Ovary (tissue), 3 donors: ENCODE results near the gene TGFBR2.

Source experiments
- POLR2A ChIP-seq: fragments of 450-650 bp; IDR thresholded peaks from one replicate; pipeline ENCODE4 v1.6.1; 2017; ENCODE audit warnings: antibody characterized with exemption, mild to moderate bottlenecking, moderate library complexity
- TF ChIP-seq, protein P1 (sequence below), 3 donors: fragments of 450-650 bp in 2 of 3; fragments of 200-600 bp in 1 of 3; IDR thresholded peaks; one replicate each; pipeline versions ENCODE4 v1.5.1 to v1.8.0; 2016 to 2022; ENCODE audit warnings: antibody characterized with exemption in 3 of 3, mild to moderate bottlenecking in 1 of 3
- donor health status: DM: no; HTN: no; CAD: no.

DNA sequence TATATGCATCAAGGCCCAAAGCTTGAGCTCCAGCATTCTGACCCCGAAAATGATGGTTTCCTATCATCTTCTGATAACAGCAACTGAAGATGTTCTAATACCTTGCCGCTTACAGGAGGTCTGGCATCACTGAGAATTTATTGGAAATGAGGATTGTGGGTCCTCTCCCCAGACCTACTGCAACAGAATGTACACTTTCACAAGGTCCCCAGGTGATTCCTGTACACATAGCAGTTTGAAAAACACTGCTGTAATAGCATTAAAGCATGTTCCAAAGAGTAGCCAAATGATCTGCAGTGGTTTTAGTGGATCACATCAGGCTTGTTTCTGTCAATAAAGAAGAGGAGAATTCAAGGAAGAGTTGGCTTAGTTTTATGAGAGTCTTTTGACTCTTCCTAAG, 11.3 kb downstream of the TGFBR2 start:
- TF ChIP-seq, protein P1, sequence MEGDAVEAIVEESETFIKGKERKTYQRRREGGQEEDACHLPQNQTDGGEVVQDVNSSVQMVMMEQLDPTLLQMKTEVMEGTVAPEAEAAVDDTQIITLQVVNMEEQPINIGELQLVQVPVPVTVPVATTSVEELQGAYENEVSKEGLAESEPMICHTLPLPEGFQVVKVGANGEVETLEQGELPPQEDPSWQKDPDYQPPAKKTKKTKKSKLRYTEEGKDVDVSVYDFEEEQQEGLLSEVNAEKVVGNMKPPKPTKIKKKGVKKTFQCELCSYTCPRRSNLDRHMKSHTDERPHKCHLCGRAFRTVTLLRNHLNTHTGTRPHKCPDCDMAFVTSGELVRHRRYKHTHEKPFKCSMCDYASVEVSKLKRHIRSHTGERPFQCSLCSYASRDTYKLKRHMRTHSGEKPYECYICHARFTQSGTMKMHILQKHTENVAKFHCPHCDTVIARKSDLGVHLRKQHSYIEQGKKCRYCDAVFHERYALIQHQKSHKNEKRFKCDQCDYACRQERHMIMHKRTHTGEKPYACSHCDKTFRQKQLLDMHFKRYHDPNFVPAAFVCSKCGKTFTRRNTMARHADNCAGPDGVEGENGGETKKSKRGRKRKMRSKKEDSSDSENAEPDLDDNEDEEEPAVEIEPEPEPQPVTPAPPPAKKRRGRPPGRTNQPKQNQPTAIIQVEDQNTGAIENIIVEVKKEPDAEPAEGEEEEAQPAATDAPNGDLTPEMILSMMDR (IDR thresholded peaks at IDR 0.05): no peak
- no peak for TF ChIP-seq POLR2A
